Activated CD8-positive, alpha-beta memory T cell treated with anti-CD3 and anti-CD28 coated beads, Interleukin-2, amount 10 ng/mL, durations not matched to agents 7 days and 5 days (primary cell): Measurements from ENCODE around the gene SPG11. TPM values are rescaled to one million over a fixed set of nuclear protein-coding genes. Genes with fewer than 3 reads are reported as not detected.

Source experiments
- total RNA-seq, 2 experiments: library from RNA; stranded (reverse); gene quantifications; one replicate each; pipeline ENCODE4 v1.2.3, GENCODE V29; 2021

The SPG11 gene
- total RNA-seq, 2 experiments from 2014 or later, result 76.7 to 95.8 TPM

Other genes with a start within 250 kb of the SPG11 start
- 10 to 100 TPM; 65.9 to 75.8 TPM for gene CTDSPL2, start 236.0 kb downstream of the SPG11 start, total RNA-seq
- 100 to 1,000 TPM in 1 of 2 experiments, 10 to 100 TPM in 1; 75.8 to 124 TPM for gene EIF3J, start 126.5 kb downstream of the SPG11 start, total RNA-seq
- 10 to 100 TPM; 17.2 to 38.4 TPM for gene PATL2, start 47.7 kb upstream of the SPG11 start, total RNA-seq
- gene B2M, start 47.9 kb upstream of the SPG11 start, total RNA-seq, result 1,000 to 10,000 TPM; 6,920 to 7,161 TPM
- 10 to 100 TPM; 79.1 to 79.4 TPM for gene TRIM69, start 72.9 kb upstream of the SPG11 start, total RNA-seq